Fibroblast of peridontal ligament (primary cell): Measurements from ENCODE around the gene ALDH16A1.
"Not testable (repeated sequence)": the region's sequence is repeated elsewhere in the genome, so short reads cannot be mapped to it uniquely, and the experiment has no call there.

Experiments
- DNase-seq: peaks from one replicate; pipeline ENCODE4 v3.0.0-alpha.2; 2010; ENCODE audit errors: extremely low read depth

ALDH16A1 gene

GRCh38 chr19:49463960-49464740 lies 11.1 kb downstream of the ALDH16A1 start:
- no peak for DNase-seq

GRCh38 chr19:49465371-49465770 lies 12.3 kb downstream of the ALDH16A1 start:
- no peak for DNase-seq

- DNase-seq, result no peak
Measured at GRCh38 chr19:49468199-49468598, 15.2 kb downstream of the ALDH16A1 start.

GRCh38 chr19:49468746-49469447 lies 15.9 kb downstream of the ALDH16A1 start:
- peak; percentile 71 for DNase-seq

- no peak for DNase-seq
Measured at GRCh38 chr19:49469828-49470614, 17.0 kb downstream of the ALDH16A1 start.

GRCh38 chr19:49470615-49470978 lies 17.6 kb downstream of the ALDH16A1 start:
- DNase-seq, result no peak

- DNase-seq, result no peak
Measured at GRCh38 chr19:49472936-49473335, 19.9 kb downstream of the ALDH16A1 start.

- not testable (repeated sequence) for DNase-seq
Measured at GRCh38 chr19:49473501-49473867, 20.5 kb downstream of the ALDH16A1 start.

GRCh38 chr19:49473868-49474541 lies 21.0 kb downstream of the ALDH16A1 start, which contains the start of gene FLT3LG:
FLT3LG (plus strand) TSS chr19:49474215; CDS start chr19:49474640, 425 bp downstream.
- DNase-seq, result peak; percentile 76

- no peak for DNase-seq
Measured at GRCh38 chr19:49474542-49474924, 21.5 kb downstream of the ALDH16A1 start.

- no peak for DNase-seq
Measured at GRCh38 chr19:49475191-49475917, 22.3 kb downstream of the ALDH16A1 start.

GRCh38 chr19:49475995-49476880 lies 23.2 kb downstream of the ALDH16A1 start:
- no peak for DNase-seq

GRCh38 chr19:49479975-49480628 lies 27.1 kb downstream of the ALDH16A1 start:
- DNase-seq, result no peak

- no peak for DNase-seq
Measured at GRCh38 chr19:49481020-49481683, 28.1 kb downstream of the ALDH16A1 start.

GRCh38 chr19:49486232-49486631 lies 33.2 kb downstream of the ALDH16A1 start:
- no peak for DNase-seq

- no peak for DNase-seq
Measured at GRCh38 chr19:49486710-49487276, 33.8 kb downstream of the ALDH16A1 start.

- peak; percentile 99 for DNase-seq
Measured at GRCh38 chr19:49487277-49488045, 34.4 kb downstream of the ALDH16A1 start, which contains the start of gene RPL13A. RPL13A (plus strand) TSS chr19:49487608; CDS start chr19:49487630, 22 bp downstream.
